GM21390 (cell line): ENCODE measurements around the gene CEACAM18.
"Not testable (repeated sequence)": the region's sequence is repeated elsewhere in the genome, so short reads cannot be mapped to it uniquely, and the experiment has no call there.

ENCODE experiments used
- ATAC-seq: cut with Tn5 transposase; IDR thresholded peaks from one replicate; pipeline ENCODE4 v1.9.1; 2021; ENCODE audit not compliant: unreplicated experiment

CEACAM18 gene

GRCh38 chr19:51489113-51489512 lies 10.8 kb downstream of the CEACAM18 start:
- ATAC-seq = no peak

- no peak for ATAC-seq
These were observed 12.3 kb downstream of the CEACAM18 start for GRCh38 chr19:51490676-51491075.

- no peak for ATAC-seq
These were observed 13.2 kb downstream of the CEACAM18 start for GRCh38 chr19:51491586-51491985.

- no peak for ATAC-seq
These were observed 15.4 kb downstream of the CEACAM18 start for GRCh38 chr19:51493776-51494175.

GRCh38 chr19:51497666-51498065 lies 19.3 kb downstream of the CEACAM18 start:
- no peak for ATAC-seq

GRCh38 chr19:51500931-51501330 lies 22.6 kb downstream of the CEACAM18 start:
- not testable (repeated sequence) for ATAC-seq

GRCh38 chr19:51501594-51502263 lies 23.4 kb downstream of the CEACAM18 start, which contains the start of gene SIGLEC12:
Gene SIGLEC12 (minus strand): TSS chr19:51501800. CDS start chr19:51501733, 67 bp downstream.
- no peak for ATAC-seq

- ATAC-seq = no peak
These were observed 25.0 kb downstream of the CEACAM18 start for GRCh38 chr19:51503286-51503817.

GRCh38 chr19:51503896-51504295 lies 25.6 kb downstream of the CEACAM18 start:
- ATAC-seq = no peak

GRCh38 chr19:51505904-51506303 lies 27.6 kb downstream of the CEACAM18 start:
- no peak for ATAC-seq

GRCh38 chr19:51507192-51507591 lies 28.9 kb downstream of the CEACAM18 start:
- ATAC-seq = no peak

- no peak for ATAC-seq
These were observed 29.3 kb downstream of the CEACAM18 start for GRCh38 chr19:51507640-51508058.

GRCh38 chr19:51508059-51508733 lies 29.9 kb downstream of the CEACAM18 start:
- no peak for ATAC-seq

- ATAC-seq = no peak
These were observed 31.7 kb downstream of the CEACAM18 start for GRCh38 chr19:51509823-51510660.

GRCh38 chr19:51511353-51511752 lies 33.0 kb downstream of the CEACAM18 start:
- no peak for ATAC-seq

- ATAC-seq = no peak
These were observed 35.6 kb downstream of the CEACAM18 start for GRCh38 chr19:51513968-51514367.

- ATAC-seq = no peak
These were observed 36.6 kb downstream of the CEACAM18 start for GRCh38 chr19:51514866-51515481.

- no peak for ATAC-seq
These were observed 42.4 kb downstream of the CEACAM18 start for GRCh38 chr19:51520728-51521127.

GRCh38 chr19:51521357-51521756 lies 43.0 kb downstream of the CEACAM18 start:
- no peak for ATAC-seq

- no peak for ATAC-seq
These were observed 43.4 kb downstream of the CEACAM18 start for GRCh38 chr19:51521781-51522180.
